Liver (tissue), 3 donors: ENCODE results near the gene STAG3.

Experiments
- CTCF ChIP-seq: fragments of 150-350 bp; IDR thresholded peaks from 2 replicates; pipeline ENCODE4 v1.5.1; 2017; ENCODE audit warnings: improper control_type of control experiment, low read depth, low read length; ENCODE audit not compliant: missing input control
- MAX ChIP-seq: IDR thresholded peaks from 2 replicates; pipeline ENCODE4 v1.6.1; 2016; ENCODE audit warnings: antibody characterized with exemption
- TAF1 ChIP-seq: conservative IDR thresholded peaks from 2 replicates; pipeline ENCODE4 v1.6.1; 2016; ENCODE audit warnings: antibody characterized with exemption, mild to moderate bottlenecking
- donor health status: healthy.
- donor health status: healthy.

GRCh38 chr7:100220586-100221230 lies 43.0 kb downstream of the STAG3 start:
- no peak for TF ChIP-seq CTCF
- no peak for TF ChIP-seq TAF1
- TF ChIP-seq MAX, result no peak
